HPDE6-E6E7 (cell line): Measurements from ENCODE around the gene PEX11A.

Source experiments
- DNase-seq: peaks from one replicate; pipeline ENCODE4 v3.0.0; 2011; ENCODE audit warnings: missing footprints; ENCODE audit errors: extremely low spot score

The PEX11A gene

DNA sequence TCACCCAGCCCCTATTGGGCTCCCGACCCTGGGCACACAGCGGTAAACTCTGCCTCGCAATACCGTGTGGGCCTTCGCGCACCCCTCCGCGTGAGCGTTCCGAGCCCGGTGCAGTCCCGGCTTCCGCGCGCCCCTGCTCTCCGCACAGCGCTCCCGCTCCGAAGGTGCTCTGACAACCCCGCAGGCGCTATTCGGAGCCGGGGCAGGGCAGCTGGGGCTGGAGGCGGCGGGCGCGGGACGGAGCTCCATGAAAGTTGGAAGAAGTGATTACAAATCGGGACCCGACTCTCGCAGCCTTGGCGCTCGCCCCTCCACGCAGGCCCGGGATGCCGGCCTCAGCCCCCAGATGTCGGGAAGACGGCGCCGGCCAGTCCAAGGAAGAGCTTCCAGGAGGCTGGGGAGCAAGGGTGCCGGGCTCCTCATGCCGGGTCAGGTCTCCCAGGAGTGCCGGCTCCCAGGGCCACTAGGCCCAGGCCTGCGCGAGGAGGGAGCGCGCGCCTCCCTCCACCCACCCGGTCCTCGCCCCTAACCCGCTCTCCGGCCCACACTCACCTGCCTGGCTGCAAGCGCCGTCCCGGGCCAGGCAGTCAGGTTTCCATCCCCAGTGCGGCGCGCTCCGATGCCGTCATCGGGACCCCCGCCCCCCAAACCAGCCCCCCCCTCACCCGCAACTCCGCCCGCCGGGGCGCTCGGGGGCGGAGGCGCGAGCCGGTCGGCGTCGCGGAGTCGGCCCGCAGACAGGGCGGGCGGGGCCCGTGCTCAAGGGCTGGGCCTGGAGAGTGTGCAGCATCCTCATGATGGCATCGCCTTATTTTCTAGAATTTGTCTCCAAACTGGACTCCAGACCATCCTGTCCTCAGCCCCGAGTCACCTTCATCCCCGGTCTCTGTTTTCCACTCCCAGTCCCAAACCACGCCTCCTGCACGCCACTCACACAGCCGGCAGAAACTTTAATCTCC lies 35.4 kb downstream of the PEX11A start, which contains the start of gene KIF7:
Gene KIF7, minus strand, starts transcription at position 621 of the 959 bp plus-strand sequence. CDS start 2,537 bp downstream, outside the sequence.
- peak; percentile 50 for DNase-seq

DNA sequence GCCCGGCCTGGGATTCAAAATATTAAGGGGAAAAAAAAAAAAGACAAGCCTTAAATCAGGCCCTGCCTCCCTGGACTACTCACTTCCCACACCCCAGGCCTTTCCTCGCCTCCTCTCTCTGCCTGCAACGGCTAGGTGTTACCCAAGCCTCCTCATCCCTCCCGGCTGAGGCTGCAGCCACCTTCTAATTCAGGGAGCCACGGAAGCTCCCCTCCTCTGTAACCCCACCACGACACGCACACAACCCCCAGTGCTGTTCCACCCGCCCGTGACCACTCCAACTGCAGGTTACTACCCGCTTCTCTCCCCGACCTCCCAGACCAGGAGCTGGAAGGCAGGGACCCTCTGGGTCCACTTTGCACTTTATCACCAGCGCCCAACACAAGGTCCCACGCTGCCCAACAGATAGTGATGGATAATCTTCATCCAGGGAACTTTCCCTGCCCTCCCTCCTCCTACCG lies 36.2 kb downstream of the PEX11A start:
- DNase-seq: peak; percentile 68

DNA sequence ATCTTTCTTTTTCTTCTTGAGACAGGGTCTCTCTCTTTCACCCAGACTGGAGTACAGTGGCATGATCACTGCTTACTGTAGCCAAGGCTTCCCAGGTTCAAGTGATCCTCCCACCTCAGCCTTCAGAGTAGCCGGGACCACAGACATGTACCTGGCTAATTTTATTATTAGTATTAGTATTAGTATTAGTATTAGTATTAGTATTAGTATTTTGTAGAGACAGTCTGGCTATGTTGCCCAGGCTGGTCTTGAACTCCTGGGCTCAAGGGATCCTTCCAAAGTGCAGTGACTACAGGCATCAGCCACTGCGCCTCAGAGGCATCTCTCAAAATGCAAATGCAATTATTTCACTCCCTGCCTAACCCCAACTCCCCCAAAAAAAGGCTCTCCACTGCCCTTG lies 37.0 kb downstream of the PEX11A start:
- no peak for DNase-seq

DNA sequence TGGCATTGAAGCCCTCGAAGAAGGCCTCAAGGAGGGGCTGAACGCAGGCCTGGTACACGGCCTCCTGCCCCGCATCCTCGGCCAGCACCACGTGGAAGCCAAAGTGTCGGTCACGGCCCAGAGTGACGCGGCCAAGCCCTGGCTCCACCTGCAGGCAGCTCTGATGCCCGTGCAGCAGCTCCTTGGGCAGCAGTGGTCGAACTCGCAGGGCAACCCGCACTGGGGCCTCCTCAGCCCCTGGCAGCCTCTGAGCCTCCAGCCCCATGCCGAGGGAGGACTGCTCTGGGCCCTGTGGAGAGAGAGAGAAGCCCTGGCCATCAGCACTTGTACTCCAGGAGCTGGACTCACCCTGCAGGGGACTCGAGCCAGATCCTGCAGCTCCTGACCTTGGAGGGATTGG lies 37.9 kb downstream of the PEX11A start:
- no peak for DNase-seq

DNA sequence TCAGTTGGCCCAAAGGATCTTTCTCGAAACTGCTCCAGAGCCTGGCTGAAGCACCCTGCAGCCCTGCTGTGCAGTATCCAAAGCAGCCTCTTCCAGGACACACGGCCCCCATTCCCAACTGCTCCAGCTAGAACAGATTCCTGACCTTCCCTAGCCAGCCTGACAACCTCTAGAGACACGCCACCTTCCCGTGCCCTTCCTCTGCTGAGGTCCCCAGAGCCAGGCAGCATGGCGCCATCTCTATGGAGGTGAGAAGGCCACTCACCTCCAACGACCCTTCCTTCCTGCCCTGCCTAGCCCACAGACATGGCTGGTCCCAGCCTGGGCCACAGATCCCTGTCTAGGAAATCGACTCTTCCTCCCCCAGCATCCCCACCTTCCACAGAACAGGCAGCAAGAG lies 38.4 kb downstream of the PEX11A start:
- no peak for DNase-seq

DNA sequence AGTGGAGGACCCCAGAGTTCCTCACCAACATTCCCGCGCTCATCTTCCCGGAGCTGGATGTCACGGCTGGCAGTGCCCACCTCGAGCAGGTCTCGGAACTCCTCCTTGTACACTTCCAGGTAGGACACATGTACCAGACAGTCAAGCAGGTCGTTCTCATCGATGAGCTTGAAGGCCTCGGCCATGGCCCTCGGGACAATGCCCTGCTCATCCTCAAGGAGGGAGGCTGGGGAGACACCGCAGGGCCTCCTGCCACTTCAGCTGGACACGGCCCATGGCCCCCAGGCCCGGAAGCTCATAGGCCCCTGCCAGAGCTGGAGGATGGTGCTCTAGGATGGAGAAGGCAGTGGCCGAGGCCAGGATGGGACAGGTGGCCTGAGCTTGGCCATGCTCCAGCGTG lies 40.8 kb downstream of the PEX11A start:
- DNase-seq: no peak

DNA sequence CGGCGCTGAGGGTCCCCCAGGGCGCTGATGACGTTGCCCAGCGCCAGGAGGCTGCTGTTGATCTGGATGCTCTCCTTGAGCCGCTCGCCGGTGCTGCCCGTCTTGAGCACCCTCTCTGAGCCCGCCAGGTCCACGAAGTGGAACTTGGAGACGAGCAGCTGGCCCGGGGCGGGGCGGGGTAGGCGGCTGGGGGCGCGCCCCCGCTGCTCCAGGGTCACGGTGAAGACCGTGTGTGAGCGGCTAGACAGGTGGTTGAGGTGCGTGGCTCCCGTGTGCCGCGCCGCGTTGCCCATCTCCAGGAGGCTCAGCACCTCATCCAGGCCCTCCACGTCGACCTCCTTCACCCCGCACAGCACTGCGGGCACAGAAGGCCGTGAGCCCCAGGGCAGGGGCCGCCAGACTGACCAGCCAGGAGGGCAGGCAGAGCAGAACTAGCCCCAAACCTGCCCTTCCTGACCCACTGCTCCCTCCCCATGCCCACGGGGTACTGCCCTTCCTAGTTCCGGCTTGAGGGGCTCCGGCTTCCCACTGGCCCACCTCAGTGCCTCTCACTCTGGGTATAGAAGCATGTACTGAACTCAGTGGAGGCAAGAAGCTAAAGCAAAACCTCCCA lies 41.4 kb downstream of the PEX11A start:
- no peak for DNase-seq

DNA sequence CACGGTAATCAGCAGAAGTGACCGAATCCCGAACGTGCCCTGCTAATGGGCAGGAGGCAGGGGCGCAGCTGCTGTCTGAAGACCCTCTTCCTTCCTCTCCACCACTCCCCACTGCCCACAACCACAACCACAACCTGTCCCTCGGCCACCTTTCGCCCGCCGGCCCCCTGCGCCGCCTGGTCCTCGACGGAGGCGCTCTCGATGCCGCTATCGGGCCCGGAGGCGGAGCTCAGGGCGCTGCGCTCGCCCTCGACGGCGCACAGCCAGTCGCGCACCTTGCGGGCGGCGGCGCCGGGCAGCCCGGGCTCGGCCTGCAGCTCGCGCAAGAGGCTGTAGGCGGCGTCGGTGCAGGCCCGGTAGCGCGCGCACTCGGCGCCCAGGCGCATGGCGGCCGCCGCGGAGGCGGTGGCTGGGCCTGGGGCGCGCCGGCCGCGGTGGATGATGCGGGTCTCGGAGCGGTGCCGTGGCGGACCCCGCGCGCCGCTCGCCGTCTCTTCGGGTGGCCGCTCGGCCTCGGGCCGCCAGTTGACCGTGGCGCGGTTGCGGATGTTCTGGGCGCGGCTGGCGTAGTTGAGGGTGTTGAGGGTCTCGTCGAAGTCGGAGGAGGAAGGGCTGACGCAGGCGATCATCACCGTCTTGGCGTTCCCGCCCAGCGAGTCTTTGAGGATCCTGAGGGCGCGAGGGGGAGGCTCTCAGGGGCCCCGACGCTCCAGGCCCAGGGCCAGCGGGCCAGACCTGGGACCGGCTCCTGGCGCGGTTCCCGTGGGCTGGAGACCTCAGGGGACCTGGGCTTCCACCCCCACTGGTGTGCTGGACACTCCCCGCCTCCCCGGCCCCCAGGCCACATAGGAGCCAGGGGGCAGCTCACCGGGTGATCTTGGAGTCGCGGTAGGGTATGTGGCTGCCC lies 42.2 kb downstream of the PEX11A start:
- DNase-seq: no peak

DNA sequence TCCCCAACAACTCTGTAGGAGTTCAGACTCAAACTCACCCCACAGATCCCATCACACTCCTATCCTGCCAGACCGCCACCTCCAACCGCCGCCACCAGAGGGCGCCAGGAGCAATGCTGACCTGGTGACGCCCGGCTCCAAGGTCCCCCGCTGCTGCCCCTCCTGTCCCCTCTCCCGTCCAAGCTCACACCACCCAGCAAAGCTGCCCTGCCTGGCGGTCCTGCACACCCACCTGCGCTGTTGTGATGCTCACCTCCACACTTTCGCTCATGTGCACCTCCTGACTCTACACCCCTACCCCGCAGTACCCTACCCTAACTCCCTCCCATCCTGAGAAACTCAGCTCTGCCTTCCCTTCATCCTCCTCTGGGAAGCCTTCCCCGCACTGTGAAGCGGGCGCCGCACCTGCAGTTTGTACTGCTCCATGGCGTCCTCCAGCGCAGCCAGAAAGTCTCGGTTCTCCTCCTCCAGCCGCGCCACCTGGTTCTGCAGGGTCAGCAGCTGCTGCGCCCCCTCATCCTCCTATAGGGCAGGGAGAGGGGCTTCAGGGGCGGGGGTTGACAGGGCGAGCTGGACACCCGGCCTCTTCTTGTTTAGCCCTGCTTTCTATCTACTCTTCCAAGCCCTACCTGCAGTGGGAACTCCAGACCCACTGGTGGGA lies 43.2 kb downstream of the PEX11A start:
- DNase-seq: peak; percentile 64

DNA sequence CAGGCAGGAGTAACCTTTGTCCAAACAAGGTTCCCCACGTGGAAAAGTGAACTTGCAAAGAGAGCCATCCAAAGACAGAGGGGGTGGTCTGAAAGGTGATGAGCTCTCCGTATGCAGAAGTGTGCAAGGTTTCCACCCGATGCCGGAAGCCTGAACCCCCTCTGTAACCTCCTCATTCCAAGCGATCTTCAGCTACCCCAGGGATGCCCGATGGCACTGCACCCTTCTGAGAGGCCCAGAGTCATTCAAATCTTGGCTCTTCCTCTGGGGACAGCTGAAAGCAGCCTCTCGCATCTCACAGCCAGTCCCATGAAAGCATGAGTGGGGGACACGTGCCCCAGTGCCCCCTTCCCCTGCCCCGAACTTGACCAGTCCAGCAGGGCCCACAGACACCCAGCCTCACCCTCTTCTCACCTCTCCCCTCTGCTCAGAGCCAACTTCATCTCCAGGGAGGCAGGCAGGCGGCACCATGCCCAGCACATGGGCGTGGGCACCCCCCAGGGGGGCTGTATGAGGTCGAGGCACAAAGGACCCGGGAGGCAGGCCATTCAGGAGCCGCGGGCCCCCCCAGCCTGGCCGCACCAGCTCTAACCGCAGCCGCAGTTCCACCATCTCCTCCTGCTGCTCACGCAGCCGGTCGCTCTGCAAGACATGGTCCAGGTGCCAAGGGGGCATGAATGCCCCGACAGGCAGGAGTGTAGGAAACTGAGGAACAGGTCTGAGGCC lies 44.0 kb downstream of the PEX11A start:
- no peak for DNase-seq

DNA sequence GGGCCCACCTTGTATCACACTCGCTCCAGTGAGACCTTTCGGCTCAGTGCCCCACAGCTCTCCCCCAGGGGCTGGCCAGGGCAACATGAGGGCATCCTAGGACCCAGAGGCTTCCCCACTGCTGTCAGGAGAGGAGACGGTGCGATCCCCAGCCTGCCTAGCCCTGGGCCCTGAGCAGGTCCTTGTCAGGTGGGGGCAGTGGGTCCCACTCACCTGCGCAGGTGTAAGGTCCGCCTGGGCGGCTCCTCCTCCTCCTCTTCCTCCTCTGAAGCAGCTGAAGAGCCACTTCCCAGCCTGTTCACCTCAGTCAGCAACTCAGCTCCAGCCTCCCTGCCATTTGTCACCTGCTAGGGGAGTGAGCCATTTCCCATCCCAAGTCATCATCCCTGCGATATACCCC lies 44.9 kb downstream of the PEX11A start:
- DNase-seq: no peak

DNA sequence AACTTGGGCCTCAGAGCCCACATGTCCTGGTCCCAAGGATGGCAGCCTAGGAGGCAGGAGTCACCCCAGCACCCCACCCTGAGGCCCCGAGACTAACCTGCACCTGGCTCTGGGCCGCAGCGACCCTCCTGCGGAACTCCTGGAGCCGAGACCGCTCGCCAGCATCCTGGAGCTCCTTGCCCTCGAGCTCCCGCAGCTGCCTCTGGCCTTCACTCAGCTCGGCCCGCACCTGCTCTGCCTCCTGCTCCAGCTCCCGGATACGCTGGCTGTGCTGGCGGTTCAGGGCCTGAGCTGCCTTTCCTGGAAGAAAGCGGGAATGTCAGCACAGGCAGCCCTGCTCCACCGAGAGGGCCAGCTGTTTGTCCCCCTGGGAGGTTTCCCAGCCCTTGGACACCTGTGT lies 48.4 kb downstream of the PEX11A start:
- no peak for DNase-seq

DNA sequence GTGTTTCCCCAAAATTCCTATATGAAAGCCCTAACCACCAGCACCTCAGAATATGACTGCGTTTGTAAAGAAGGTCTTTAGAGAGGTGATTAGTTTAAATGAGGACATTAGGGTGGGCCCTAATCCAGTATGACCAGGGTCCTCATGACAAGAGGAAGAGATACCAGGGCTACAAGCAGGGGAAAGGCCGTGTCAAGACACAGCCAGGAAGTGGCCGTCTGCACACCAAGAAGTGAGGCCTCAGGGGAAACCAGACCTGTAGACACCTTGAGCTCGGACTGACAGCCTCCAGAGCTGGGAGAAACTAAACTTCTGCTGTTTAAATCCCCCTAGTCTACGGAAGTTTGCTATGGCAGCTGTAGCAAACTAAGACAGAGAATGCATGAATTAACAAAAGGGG lies 49.5 kb downstream of the PEX11A start:
- DNase-seq: no peak

DNA sequence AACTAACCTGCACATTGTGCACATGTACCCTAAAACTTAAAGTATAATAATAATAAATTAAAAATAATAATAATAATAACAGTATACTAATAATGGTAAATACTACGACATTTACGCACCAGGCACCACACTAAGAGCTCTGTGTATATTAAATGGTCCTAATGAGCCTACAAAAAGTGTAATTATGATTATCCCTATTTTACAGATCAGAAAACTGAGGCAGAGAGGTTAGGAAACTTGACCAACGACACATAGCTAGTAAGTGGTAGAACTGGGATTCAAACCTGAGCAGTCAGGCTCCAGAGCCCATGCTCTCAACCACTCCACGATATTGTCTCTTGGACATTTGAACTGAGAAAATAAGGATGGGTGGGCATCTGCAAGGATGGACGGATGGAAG lies 50.3 kb downstream of the PEX11A start:
- DNase-seq: no peak

DNA sequence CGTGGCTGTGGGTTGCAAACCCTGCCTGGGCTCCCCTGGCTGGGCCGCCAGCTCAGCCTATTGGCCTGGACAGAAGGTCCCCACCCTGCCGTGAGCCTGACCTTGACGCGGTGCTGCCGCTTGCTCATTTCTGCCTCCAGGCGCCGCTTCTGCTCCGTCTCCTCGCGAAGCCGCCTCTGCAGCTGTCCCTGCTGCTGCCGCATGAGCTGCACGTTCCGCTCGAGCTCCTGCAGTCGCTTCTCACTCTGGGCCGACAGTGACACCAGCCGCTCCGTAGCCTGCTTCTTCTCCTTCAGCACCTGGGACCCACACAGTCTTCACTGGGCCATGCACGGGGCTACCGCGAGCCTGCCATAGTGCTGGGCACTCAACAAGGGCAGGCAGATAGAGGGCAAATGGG lies 57.0 kb downstream of the PEX11A start:
- no peak for DNase-seq

DNA sequence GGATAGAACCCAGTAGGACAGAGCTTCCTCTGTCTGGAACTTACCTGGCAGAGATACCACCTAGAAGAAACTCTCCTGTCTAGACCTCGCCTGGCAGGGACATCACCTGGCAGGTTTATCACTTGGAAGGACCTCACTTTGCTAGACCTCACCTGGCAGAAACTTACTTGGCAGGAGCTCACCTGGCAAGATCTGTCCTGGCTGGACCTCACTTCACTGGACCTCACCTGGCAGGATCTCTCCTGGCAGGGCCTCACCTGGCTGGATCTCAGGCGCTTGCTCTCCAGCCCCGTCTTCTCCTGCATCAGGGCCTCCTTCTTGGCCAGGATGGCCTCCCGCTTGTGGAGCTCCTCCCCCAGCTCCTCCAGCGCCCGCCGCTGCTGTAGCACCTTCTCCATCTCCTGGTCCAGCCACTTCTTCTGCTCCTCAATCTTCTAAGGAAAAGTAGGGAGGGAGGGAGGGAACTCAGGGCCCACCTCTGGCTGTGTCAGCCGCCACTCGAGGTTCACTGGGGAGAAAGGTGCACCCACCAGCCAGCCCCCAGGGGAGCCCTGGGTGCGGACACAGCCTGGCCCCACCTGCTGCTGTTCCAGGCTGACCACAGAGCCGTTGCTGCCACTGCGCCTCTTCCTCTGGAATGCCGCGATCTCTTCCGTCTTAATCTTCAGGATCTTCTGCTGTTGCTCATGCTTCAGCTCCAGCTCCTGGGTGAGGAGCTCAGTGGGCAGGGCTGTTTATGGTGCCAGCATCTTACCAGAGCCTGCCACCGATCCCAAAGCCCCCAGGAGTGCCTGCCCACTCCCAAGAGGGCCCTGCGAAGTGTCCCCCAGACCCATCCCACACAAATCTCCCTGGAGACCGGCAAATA lies 57.8 kb downstream of the PEX11A start:
- no peak for DNase-seq

DNA sequence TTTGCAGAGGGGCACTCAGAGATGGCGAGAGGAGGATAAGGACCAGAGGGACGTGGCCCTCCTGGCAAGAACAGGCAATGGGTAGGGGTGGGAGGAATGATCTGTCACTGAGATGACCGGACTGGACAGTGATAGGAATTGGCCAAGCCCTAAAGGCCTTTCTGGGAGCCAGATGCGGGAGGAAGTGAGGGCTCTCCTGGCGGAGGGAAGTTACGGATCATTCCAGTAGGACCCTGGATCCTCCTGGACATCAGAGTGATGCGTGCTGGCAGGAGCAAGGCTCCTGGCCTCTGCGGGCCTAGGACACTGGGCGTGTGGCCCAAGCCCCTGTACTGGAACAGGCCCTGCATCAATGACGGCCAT lies 58.7 kb downstream of the PEX11A start:
- DNase-seq: no peak
